NCI-H345 treated with DMSO at 0.1 percent for 48 hours (cell line): ENCODE measurements around the gene TMEM258.

Experiments
- DNase-seq: peaks from one replicate; lab custom pipeline; 2025; ENCODE audit not compliant: unreplicated experiment; lab: John Stamatoyannopoulos, UW

The TMEM258 gene

DNA sequence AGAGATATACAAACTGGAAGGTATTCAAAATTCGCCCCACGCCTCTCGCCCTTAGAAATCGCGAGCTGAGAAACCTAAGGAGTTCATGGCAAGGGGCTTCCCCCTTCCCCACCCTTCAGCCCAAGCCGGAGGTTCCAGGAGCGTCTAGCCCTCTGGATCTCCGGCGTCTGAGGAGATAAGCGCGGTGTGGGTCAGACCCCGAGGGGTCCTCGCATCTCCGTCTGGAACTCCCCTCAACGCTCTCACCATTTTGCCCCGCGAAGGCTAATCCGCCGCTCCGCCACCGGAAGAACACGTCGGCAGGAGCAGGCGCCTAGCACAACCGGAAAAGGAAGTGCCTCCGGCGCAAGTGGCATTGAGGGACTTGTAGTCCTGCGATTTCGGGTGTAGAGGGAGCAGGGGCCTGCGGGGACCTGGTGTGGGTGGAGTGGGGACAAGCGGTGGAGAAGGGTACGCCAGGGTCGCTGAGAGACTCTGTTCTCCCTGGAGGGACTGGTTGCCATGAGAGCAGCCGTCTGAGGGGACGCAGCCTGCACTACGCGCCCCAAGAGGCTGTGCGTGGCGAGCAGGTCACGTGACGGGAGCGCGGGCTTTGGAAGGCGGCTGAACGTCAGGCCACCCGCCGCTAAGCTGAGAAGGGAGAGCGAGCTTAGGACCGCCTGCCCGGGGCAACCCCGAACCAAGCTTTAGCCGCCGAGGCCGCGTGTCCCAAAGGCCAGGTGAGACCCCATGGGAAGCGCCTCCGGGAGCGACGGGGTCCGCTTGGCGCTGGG lies at the start of gene TMEM258, which contains the start of gene FEN1:
Gene TMEM258 (minus strand): TSS at position 290 of the 773 bp plus-strand sequence. CDS start 41 bp downstream, at position 249.
Gene FEN1 (plus strand): TSS at position 602 of the 773 bp plus-strand sequence. CDS start 2,451 bp downstream, outside the sequence.
- DNase-seq = peak; percentile 92

DNA sequence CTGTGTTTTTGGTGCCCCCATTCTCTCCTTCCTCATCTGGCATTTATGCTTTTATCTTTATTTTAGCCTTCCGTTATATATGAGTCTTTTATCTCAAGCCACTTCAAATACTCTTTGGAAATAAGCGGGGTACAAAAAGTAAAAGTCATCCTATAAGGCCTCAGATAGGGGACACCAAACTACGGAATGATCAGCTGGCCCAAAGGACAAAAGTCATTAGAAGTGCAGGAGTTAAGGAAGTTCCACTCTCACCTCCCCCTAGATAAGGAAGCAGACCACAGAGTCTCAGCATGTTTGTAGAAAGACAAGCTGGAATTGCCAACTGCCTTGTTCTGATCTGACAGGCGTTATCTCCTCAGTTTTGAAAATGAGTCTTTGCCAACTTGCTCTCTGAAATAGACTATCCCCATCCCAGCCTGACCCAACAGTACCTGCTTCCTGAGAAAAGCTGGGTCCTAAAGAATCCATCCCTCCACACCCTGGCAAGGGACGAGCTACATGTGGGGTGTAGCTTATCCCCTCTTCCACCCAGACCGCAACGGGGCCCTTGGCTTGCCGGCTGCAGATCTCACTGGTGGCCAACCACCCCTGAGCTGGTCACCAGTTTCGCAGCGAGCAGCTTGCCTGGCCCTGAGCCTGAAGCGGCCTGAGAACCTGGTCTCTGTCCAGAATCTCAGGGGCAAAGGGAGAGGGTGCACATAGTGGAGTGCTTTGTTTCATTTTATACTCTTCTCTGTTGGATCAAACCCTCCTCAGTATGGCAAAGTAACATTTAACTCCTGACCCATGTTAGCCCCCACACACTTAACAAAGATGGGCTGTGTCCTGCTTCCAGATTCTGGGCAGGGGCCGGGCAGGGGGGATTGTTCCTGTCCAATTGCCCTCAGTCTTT lies 49.5 kb upstream of the TMEM258 start:
- no peak for DNase-seq

DNA sequence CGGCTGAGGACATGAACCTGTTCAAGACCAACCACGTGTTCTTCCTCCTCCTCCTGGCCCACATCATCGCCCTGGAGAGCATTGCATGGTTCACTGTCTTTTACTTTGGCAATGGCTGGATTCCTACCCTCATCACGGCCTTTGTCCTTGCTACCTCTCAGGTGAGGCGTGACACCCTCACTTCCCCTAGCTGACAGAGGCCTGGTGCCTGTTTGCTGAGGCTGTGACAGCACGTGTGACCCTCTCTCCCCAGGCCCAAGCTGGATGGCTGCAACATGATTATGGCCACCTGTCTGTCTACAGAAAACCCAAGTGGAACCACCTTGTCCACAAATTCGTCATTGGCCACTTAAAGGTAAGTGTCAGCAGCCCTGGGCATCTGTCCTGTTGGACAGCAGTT lies 48.0 kb upstream of the TMEM258 start:
- DNase-seq = no peak

DNA sequence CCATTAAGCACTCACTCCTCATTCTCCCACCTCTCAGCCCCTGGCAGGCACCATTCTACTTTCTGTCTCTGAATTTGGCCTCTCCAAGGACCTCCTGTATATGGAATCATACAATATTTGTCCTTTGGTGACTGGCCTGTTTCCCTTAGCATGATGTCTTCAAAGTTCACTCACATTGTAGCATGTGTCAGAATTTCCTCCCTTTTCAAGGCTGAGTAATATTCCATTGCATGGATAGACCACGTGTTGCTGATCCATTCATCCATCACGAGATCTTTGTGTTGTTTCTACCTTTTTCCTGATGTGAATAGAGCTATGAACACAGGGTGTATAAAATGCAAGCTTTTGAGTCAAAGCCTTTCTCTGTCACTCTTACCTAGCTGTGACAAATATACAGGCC lies 47.3 kb upstream of the TMEM258 start:
- no peak for DNase-seq

DNA sequence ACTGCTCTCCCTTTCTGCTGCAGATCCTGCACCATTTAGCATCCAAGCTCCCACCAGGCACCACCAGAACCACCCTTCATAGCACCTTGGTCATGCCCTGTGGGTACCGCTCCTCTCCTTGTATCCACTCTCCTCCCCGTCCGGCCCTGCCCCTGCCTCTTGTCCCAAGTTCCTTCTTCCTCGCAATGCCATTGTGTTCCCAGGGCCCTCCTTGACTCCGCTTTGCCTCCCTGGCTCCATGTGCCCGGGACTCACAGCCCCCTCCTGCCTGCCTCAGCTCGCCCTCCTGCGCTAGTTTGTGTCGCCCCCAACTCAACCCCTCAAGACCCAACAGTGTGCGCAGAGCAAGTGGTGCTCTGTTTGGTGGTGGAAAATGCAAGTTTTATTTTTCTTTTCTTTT lies 46.5 kb upstream of the TMEM258 start:
- DNase-seq = no peak

DNA sequence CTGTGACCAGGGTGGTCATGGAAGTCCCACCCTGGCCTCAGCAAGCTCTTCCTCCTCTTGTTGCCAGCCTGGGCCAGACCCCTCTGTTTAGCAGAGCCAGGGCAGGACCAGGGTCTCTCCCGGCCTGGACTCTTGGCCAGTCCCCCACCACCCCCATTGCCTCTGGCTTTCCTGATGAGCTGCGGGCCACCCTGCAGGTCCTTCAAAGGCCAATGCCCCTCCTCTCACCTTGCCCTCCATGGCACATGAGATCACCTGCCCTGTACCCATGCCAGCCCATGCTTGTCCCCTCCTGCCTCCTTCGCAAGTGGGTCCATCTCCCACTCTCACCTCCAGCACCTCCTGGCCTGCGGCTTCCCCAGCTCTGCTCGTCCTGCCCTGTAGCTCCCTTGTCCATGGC lies 46.1 kb upstream of the TMEM258 start:
- DNase-seq = no peak

DNA sequence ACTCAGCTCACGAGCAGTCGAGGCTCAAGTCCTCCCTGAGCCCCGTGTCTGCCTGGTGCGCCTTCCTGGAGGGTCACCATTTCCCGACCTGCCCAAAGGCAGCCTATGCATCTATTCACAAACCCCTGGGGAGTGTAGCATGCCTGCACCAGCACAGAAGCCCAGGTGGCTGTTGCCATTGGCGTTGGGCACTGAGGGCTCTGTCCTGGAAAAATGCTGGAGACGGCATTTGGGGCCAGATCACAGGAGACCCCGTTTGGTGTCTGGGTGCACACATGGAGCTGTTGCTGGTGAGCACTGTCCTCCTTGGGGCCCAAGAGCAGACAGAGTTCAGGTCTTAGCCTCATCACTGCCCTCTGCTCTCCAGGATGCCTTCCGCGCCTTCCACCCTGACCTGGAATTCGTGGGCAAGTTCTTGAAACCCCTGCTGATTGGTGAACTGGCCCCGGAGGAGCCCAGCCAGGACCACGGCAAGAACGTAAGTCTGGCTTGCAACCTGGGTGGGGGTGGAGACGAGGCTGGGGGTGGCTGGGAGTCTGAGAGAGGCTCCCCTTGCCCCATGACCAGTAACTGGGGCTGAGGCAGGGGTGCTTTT lies 45.1 kb upstream of the TMEM258 start:
- no peak for DNase-seq

DNA sequence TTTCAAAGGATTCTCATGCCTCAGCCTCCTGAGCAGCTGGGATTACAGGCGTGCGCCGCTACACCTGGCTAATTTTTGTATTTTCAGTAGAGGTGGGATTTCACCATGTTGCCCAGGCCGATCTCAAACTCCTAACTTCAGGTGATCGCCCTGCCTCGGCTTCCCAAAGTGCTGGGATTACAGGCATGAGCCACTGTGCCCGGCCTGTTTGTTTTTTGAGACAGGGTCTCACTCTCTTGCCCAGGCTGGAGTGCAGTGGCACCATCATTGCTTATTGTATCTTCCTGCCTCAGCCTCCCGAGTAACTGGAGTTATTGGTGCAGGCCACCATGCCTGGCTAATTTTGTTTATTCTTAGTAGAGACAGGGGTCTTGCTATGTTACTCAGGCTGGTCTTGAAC lies 43.8 kb upstream of the TMEM258 start:
- no peak for DNase-seq

DNA sequence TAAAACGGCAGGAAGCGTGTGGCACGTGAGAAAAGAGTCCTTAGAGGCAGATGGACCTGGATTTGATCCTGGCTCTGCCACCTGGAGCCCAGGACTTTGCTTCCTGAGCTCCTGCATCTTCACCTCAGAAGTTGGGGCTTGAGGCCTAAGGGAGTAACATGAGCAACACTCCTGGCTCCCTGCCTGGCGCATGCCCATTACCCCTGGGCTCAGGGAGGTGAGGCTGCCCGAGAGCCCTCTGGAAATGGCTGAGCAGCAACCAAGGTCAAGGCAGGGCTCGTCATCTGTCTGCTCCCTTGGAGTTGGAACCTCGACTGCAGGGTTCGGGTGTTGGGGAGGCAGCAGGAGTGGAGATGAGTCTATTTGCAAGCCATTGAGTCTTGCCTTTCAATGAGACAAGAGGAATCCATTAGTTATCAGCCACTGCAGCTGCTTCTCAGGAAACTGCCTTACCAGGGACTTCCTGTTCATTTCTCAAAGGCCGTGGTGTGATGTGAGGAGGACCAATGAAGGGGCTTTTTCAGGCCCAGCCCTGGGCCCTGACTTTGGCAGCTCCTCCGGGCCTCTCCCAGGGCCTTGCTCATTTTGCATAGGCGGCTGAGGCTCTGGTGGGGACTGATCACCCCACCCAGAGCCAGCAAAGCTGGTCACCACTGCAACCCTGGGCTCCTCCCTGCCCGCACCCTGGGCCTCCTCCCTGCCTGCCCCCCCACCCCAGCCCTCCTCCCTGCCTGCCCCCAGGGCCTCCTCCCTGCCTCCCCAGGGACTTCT lies 42.1 kb upstream of the TMEM258 start:
- peak; percentile 31 for DNase-seq

DNA sequence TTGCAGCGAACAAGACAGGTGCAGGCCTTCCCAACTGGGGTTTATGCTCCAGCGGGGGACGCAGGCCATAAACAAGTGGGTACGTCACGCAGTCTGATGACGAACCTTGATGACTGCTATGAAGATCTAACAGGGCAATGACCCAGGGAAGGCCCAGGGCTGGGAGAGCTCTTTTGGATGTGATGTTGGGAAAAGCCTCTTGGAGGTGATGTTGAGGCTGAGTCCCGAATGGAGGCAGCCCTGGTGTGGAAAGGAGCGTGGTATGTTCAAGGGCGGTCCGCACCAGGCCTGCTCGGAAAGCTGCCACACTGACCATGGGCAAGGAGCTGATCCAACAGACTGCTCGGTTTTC lies 41.5 kb upstream of the TMEM258 start:
- DNase-seq = no peak

DNA sequence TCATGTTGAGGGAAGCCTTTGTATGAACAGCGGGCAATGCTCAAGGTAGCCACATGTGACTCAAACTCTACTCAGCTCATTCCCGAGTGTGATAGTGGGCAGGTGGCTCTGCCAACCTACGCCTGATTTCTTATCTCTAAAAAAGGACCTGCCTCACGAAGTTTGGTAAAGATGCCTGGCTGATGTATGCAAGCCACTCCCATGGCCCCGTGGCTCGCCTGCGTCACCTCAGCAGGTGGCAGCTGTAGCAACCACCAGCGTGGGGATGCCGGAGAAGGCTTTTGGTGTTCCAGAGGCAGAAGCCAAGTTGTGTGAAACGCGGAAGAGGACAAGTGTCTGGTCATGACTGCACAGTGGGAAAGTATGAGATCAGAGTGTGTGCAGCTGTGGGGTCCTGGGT lies 41.1 kb upstream of the TMEM258 start:
- DNase-seq = peak; percentile 21

DNA sequence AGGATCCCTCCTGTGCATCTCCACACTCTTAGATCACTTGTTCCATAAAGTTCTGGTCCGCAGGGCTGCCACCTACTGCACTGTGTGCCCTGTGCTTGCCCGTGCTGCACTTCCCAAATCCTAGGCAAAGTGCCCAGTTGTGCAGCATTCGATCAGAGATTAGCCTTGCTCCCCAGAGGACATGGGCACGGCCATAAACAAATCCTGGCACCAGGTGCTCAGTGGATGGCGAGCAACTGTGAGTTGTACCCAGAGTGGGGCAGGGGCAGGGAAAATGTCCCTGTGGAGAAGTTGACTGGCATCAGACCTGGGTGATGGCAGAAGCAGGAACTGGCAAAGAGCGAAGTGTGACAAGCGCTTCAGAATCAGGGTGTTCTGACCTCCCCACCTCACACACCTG lies 40.4 kb upstream of the TMEM258 start:
- DNase-seq = peak; percentile 8

DNA sequence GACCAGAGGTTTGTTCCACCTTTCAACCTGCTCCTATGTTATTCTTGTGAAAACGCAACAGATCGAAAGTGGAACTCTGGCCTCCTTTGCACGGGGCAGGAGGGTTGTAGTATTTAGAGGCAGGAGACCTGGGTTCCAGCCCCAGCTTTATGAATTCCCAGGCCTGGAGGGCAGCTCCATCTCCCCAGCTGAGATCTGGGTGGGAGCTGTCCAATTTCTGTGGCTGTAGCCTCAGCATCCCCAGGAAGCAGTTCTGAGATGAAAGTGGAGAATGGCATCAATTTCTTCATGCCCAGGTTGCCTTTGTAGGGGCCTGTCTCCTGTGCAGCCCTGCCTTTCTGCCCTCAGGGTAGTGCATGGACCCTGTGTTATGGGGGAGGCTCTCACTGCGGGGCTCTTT lies 39.8 kb upstream of the TMEM258 start:
- no peak for DNase-seq

DNA sequence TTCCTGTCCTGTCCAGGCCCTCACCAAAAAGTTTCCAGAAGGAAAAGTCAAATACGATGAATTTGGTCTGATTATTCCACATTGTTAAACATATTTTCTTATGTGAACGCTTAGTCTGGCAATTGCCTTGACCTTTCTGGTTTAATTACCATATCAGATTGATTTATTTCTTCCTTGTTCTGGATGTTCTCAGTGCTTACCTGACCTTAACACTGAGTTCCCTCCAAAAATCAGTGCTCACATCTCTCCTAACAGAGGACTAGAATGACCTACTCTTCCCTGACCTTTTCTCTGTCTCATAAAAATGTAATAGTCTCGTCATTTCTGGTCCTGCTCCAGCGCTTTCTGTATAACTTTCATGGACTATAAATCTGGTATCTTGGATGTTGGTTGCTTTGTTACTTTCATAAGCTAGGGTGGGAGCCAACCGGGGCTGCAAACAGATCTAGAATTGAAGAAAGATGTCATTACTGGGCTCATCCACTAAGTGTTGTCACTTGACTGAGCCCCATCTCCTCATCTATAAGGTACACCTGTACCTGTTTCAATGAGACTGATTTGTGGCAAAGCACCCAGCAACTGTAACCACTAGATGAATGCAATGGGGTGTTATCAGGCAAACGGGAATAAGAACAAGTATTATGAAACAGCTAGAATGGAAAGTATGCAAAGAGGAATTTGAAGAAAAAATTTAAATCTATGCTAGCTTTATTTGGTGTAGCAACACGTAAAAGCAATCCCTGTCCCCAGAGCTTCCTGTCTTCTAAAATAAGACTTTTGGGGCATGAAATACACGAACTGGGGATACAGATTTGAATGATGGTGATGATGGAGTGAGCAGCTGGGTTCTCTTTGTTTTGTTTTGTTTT lies 38.1 kb upstream of the TMEM258 start:
- no peak for DNase-seq

DNA sequence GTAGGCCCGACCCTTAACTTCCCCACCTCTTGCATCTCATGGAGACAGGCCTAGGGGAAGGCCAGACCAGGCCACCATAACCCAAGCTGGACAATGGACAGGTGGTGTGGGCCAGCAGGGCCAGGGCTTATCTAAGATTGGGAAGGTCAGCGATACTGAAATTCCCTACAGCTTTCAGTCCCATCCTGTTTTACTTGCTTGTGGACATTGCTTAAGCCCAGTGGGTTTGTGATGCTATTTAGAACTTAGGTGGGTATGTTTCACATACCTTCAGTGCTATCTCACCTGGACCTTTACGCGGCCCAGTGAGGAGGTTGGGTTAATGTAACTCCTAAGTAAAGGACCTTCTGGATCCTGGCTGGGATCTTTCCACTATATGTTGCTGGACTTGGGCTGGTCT lies 37.4 kb upstream of the TMEM258 start:
- no peak for DNase-seq

DNA sequence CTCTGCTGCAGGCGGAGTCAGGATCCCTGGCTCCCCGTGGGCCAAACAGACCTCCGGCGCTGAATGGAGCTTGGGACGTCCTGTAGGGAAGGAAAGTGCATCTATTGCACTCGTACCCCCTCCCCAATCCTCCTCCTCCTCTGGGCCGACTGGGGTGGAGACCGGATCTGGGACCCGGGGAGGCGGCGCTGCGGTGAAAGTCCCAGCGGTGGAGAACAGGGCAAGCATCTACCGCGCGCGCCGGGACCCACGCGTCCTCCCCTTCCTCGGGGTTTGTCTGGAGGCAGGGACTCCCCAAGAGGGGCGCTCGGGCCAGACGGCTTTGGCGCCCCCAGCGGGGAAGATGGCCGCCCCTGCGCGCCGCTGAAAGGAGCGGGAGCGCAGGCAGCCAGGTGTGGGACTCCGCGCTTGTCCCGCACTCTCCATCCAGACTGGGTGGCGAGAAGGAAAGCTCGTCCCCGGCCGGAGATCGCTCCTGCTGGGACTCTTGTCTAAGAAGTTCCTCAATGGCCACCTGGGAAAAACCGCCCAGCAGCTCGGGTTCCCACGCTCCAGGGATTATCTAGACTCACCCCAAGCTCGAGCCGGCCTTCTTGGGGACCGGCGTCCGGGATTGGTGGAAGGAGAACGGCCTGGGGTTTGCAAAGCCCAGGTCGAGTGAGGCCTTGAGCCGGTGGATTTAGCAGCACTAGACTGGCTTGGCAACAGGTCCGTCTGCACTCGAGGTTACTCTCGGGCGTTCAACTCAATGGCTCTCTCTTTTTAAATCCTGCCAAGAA lies 36.4 kb upstream of the TMEM258 start:
- DNase-seq = peak; percentile 17

DNA sequence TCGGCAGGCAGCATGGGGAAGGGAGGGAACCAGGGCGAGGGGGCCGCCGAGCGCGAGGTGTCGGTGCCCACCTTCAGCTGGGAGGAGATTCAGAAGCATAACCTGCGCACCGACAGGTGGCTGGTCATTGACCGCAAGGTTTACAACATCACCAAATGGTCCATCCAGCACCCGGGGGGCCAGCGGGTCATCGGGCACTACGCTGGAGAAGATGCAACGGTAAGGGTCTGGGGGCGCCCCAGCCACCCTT lies 35.9 kb upstream of the TMEM258 start:
- DNase-seq = no peak

DNA sequence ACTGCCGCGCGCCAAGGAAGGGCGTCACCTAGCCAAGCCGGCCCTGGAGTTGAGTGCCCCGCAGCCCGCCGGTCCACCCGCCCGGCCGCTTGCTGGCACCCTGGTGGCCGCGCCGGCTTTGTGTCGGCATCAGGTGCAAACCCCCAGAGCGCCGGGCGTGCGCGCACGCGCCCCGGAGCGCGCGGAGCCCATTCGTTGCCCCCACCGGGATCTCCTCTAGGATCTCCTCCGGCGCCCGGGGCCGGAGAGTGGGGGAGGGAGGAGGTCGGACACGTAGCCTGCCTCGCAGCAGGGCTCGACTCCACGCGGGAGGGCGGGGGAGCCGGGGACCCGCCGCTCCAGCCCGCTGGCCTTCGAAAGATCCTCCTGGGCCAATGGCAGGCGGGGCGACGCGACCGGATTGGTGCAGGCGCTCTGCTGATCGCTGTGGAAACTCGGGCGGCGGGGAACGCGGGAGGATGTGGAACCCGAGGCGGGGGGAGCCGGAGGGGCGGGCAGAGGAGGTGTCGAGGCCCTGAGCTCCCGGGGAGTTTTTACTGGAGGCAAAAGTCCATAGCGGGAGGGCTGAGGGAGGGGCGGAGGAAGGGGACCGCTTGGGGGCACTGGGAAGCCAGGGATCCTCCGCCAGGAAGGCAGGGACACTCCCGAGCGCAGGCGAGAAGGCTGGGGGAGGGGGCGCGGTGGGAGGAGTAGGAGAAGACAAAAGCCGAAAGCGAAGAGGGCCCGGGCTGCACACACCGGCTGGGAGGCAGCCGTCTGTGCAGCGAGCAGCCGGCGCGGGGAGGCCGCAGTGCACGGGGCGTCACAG lies 35.4 kb upstream of the TMEM258 start, which contains the start of gene FADS2:
Gene FADS2 (plus strand): TSS at position 730 of the 808 bp plus-strand sequence. CDS start 91 bp downstream, outside the sequence.
- peak; percentile 90 for DNase-seq
